HFFc6 (cell line): ENCODE results near the gene GPX5. TPM values are rescaled to one million over a fixed set of nuclear protein-coding genes. Genes with fewer than 3 reads are reported as not detected.
"Not testable (repeated sequence)": the region's sequence is repeated elsewhere in the genome, so short reads cannot be mapped to it uniquely, and the experiment has no call there.

Experiments used
- DNase-seq: peaks from one replicate; pipeline ENCODE4 v3.0.0-alpha.2; 2018
- H3K27ac Mint-ChIP-seq: 2 replicates; pipeline ENCODE4 v1.8.0; 2020; ENCODE audit warnings: mild to moderate bottlenecking, mixed read lengths
- H3K27me3 Mint-ChIP-seq: 2 replicates; pipeline ENCODE4 v1.8.0; 2021; ENCODE audit warnings: mild to moderate bottlenecking, moderate library complexity, mixed read lengths; ENCODE audit not compliant: insufficient read depth
- H3K36me3 Mint-ChIP-seq: 2 replicates; pipeline ENCODE4 v1.8.0; 2021; ENCODE audit warnings: low read depth, mixed read lengths
- H3K4me1 Mint-ChIP-seq: 2 replicates; pipeline ENCODE4 v1.8.0; 2020; ENCODE audit warnings: low read depth, mixed read lengths
- H3K4me3 Mint-ChIP-seq: 2 replicates; pipeline ENCODE4 v1.8.0; 2020; ENCODE audit warnings: mild to moderate bottlenecking, moderate library complexity, mixed read lengths
- H3K9me3 Mint-ChIP-seq: 2 replicates; pipeline ENCODE4 v1.8.0; 2020; ENCODE audit warnings: mild to moderate bottlenecking, mixed read lengths
- total RNA-seq, 6 experiments: library from RNA; stranded (reverse); fragmentation: NEBNext Ultra II Directional; extraction: Animal tissue kit (Norgen Biotek cat#: 25700); gene quantifications; 2 replicates in 1 of 6; 3 replicates in 5 of 6; pipeline ENCODE4 v1.2.3, GENCODE V29; 2021
- TF ChIP-seq, protein P1 (sequence below): fragments of 200-600 bp; sonication (generic); IDR thresholded peaks from 2 replicates; pipeline ENCODE4 v1.5.0; 2021; ENCODE audit warnings: antibody characterized with exemption, mild to moderate bottlenecking

The GPX5 gene
- total RNA-seq, 6 experiments from 2014 or later = not detected

DNA sequence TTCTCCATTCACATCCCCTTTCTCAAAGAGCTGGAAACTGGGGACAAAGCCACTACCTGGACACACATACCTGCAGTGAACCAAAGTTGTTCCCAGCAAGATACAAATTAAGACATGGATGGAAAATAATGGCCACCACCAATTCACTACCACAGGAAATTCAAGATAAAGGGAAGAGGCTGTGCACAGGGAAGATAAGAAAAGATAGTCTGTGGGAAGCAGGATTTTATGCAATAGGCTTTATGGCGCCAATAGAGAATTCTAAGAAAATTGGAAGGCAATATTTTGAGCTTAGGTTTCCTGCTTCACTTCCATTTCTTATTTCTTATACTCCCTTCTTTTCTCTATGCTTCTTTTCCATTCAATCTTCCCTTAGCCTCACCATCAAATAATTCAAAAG lies 19.9 kb upstream of the GPX5 start:
- H3K4me3 Mint-ChIP-seq = no peak overlapping the region
- H3K27ac Mint-ChIP-seq = no peak overlapping the region
- no peak for DNase-seq
- TF ChIP-seq, protein P1, sequence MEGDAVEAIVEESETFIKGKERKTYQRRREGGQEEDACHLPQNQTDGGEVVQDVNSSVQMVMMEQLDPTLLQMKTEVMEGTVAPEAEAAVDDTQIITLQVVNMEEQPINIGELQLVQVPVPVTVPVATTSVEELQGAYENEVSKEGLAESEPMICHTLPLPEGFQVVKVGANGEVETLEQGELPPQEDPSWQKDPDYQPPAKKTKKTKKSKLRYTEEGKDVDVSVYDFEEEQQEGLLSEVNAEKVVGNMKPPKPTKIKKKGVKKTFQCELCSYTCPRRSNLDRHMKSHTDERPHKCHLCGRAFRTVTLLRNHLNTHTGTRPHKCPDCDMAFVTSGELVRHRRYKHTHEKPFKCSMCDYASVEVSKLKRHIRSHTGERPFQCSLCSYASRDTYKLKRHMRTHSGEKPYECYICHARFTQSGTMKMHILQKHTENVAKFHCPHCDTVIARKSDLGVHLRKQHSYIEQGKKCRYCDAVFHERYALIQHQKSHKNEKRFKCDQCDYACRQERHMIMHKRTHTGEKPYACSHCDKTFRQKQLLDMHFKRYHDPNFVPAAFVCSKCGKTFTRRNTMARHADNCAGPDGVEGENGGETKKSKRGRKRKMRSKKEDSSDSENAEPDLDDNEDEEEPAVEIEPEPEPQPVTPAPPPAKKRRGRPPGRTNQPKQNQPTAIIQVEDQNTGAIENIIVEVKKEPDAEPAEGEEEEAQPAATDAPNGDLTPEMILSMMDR = no peak
- H3K9me3 Mint-ChIP-seq = no peaks in the 10 kb centered on the region
- H3K4me1 Mint-ChIP-seq = no peaks in the 10 kb centered on the region
- no peaks in the 10 kb centered on the region for H3K36me3 Mint-ChIP-seq
- peaks cover 2% of the 10 kb centered on the region; the same call in 1 of the 2 replicates for H3K27me3 Mint-ChIP-seq

DNA sequence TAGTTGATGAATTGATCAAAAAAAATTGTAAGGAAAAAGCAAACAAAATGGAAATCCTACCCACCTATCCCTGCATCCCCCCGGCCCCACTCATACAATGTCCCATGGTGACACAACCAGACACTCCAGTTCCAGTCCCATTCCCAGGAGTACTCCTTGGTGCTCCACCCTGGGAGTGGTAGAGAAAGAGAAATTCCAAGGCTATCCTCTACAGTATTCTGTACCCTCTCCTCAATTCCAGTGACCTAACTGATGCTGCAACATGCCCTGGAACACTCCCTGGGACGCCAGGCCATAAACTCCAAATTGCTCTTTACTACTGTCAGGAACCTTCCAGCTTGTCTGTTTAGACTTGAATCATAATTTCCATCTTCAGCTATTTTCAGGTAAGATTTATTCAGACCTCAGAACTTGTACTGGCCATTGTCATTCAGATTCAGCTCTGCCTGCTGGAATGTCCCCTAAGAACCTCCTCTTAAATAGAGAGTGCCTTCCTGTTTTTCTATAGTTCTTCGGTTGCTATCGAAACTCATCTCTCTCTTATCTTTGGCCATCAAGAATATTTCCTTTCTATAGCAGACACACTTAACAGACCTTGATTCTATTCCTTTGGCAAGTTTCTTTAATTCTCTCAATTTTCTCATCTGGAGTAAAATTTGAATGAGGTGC lies 18.7 kb upstream of the GPX5 start:
- no peaks in the 10 kb centered on the region for H3K4me1 Mint-ChIP-seq
- DNase-seq = no peak
- TF ChIP-seq, protein P1 = no peak
- no peak overlapping the region for H3K4me3 Mint-ChIP-seq
- H3K27me3 Mint-ChIP-seq = peaks cover 2% of the 10 kb centered on the region; the same call in 1 of the 2 replicates
- no peaks in the 10 kb centered on the region for H3K36me3 Mint-ChIP-seq
- H3K27ac Mint-ChIP-seq = no peak overlapping the region
- H3K9me3 Mint-ChIP-seq = peaks cover 6% of the 10 kb centered on the region; the same call in 1 of the 2 replicates

DNA sequence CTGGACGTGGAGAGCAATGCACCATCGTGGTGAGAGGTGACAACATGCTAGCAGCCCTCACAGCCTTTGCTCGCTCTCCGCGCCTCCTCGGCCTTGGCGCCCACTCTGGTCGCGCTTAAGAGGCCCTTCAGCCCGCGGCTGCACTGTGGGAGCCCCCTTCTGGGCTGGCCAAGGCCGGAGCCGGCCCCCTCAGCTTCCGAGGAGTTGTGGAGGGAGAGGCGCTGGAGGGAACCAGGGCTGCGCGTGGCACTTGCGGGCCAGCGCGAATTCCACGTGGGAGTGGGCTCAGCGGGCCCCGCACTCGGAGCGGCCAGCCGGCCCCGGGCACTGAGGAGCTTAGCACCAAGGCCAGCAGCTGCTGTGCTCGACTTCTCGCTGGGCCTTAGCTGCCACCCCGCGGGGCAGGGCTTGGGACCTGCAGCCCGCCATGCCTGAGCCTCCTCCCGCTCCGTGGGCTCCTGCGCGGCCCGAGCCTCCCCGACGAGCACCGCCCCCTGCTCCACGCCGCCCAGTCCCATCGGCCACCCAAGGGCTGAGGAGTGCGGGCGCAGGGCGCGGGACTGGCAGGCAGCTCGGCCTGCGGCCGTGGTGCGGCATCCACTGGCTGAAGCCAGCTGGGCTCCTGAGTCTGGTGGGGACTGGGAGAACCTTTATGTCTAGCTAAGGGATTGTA lies 13.9 kb upstream of the GPX5 start:
- TF ChIP-seq, protein P1 = no peak
- DNase-seq = no peak
- H3K9me3 Mint-ChIP-seq = peaks cover 6% of the 10 kb centered on the region; the same call in 1 of the 2 replicates
- H3K27me3 Mint-ChIP-seq = peaks cover 4% of the 10 kb centered on the region; the same call in 1 of the 2 replicates
- no peak overlapping the region for H3K4me3 Mint-ChIP-seq
- no peaks in the 10 kb centered on the region for H3K4me1 Mint-ChIP-seq
- no peaks in the 10 kb centered on the region for H3K36me3 Mint-ChIP-seq
- H3K27ac Mint-ChIP-seq = no peak overlapping the region

DNA sequence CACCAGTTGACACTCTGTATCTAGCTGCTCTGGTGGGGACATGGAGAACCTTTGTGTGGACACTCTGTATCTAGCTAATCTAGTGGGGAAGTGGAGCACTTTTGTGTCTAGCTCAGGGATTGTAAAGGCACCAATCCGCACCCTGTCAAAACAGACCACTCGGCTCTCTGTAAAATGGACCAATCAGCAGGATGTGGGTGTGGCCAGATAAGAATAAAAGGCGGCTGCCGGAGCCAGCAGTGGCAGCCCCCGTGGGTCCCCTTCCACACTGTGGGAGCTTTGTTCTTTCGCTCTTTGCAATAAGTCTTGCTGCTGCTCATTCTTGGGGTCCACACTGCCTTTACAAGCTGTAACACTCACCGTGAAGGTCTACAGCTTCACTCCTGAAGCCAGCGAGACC lies 13.3 kb upstream of the GPX5 start:
- not testable (repeated sequence) for H3K4me1 Mint-ChIP-seq, H3K9me3 Mint-ChIP-seq, DNase-seq, H3K36me3 Mint-ChIP-seq, H3K27me3 Mint-ChIP-seq, H3K4me3 Mint-ChIP-seq, H3K27ac Mint-ChIP-seq

DNA sequence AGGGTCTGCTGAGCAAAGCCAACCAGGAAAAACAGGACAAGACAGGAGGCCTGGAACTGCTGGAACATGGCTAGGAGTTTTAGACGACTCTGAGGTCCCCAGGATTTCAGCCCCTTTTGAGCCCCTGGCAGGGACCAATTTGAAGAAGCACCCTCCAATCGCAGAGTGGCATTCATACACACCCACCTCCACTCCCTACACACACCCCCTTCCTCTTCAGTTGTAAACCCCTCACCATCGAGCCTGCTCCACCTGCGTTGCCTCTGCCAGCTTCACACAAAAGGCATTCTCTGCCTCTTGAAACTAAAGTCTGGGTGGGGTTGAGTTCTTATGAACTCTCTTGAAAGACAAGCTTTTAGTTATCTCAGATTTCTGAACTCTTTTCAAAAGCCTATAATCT lies 10.0 kb upstream of the GPX5 start, which contains the start of gene GPX6:
GPX6 (minus strand) TSS at position 118 of the 400 bp plus-strand sequence; CDS start at position 68, 50 bp downstream.
- no peaks in the 10 kb centered on the region for H3K4me1 Mint-ChIP-seq
- H3K4me3 Mint-ChIP-seq = no peak within 1 kb of the TSS
- peaks cover 11% of the 10 kb centered on the region; the same call in 1 of the 2 replicates for H3K27me3 Mint-ChIP-seq
- no peaks in the 10 kb centered on the region for H3K36me3 Mint-ChIP-seq
- H3K27ac Mint-ChIP-seq = no peak within 1 kb of the TSS
- no peak for DNase-seq
- peaks cover 6% of the 10 kb centered on the region; the same call in 1 of the 2 replicates for H3K9me3 Mint-ChIP-seq
- TF ChIP-seq, protein P1 = no peak

DNA sequence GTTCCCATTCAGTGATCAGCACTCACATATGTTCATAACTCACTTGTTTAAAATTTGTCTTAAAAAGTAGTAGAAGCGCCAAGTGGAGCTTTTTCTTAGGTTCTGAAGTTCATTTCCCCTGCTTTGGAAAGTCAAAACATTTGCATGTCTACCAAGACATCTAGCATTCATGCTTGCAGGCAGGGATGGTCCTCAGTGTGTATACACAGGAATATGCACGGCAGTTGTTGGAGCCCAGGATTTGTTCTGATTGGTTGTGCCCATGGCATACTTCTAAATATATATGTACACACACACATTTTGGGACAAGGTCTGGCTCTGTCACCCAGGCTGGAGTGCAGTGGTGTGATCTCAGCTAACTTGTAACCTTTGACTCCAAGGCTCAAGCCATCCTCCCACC lies 7.7 kb upstream of the GPX5 start:
- Mint-ChIP-seq H3K27me3 (peaks cover 13% of the 10 kb centered on the region; the same call in 1 of the 2 replicates), H3K27ac (no peak overlapping the region), H3K4me3 (no peak overlapping the region), H3K4me1 (no peaks in the 10 kb centered on the region), H3K9me3 (no peaks in the 10 kb centered on the region), H3K36me3 (no peaks in the 10 kb centered on the region)
- DNase-seq = no peak
- TF ChIP-seq, protein P1 = no peak
